ENCODE data around the gene RHAG.

The RHAG gene

DNA sequence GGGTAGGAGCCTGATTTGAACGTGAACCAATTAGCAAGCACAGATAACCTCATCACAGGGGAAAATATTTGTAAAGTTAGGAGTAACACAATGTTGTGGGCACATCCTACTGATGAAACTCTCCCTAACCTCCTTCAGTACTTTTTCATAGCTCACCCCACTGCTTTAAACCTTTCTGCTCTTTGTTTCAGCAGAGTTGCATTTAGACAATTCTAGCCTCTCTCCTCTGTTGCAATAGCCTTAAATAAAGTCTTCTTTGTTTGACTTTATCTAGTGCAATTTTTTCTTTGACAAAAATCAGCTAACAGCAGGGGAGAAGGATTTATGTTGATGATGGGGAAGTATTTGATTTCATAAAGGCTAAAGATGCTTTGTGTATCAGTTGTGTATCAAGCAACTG is 72.1 kb downstream of the RHAG start:
- no peak for DNase-seq (ENCODE audit: low spot score)

DNA sequence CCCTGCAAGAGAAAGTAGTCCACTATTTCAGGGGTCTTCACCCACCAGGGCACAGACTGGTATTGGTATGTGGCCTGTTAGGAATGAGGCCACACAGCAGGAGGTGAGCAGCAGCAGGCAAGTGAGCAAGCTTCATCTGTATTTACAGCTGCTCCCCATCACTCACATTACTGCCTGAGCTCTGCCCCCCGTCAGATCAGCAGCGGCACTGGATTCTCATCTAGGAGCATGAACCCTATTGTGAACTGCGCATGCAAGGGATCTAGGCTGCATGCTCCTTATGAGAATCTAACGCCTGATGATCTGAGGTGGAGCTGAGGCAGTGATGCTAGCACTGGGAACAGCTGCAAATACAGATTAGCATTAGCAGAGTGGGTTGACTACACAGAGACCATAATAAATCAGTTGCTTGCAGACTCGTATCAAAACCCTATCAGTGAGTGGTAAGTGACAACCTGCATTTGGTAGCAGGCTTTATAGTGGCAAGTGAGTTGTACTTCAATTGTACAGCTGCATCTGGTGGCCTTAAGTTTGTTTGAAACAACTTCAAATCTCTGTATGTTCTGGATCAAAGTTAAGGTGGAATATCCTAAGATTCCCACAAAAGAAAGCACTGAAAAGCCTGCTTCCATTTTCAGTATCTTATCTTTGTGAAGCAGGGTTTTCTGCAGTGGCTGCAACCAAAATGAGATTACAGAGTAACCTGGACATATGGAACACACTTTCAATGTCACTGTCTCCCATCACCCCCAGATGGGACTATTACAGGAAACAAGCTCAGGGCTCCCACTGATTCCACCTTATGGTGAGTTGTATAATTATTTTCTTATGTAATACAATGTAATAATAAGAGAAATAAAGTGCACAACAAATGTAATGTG is 73.4 kb downstream of the RHAG start:
- DNase-seq (ENCODE audit: low spot score) = no peak

DNA sequence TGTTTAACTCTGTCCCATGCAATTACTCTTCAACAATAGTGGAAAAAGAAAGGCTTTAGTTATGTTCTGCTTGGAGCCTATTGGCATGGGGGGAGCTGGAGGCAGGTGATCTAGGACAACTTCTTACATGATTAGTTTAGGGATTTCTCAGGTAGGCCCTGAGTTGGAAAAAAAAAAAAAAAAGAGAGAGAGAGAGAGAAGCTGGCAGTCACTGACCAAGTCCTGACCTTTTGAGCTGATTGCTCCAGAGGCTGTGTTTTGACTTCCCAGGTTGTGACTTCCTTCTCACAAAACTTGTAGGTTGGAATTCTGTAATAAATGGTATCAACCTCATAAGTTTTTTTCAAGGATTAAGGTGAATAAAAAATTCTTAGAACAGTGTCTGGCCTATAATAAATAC is 78.4 kb downstream of the RHAG start:
- DNase-seq (ENCODE audit: low spot score) = no peak

DNA sequence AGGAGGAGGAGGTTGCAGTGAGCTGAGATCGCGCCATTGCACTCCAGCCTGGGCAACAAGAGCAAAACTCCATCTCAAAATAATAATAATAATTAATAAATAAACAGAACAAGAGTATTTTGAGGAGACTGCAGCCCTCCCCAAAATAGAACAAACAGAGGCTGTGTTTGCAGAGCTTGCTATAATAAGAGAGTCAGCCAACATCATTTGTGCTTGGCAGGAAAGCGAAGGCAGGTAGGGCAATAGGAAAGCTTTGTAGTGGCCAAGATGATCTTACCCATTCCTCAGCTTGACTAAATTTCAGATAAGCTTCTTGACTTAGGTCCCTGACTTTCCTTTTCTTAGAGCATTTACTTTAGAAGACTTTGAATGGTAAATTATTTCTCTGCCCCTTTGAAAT is 79.5 kb downstream of the RHAG start:
- no peak for DNase-seq (ENCODE audit: low spot score)

DNA sequence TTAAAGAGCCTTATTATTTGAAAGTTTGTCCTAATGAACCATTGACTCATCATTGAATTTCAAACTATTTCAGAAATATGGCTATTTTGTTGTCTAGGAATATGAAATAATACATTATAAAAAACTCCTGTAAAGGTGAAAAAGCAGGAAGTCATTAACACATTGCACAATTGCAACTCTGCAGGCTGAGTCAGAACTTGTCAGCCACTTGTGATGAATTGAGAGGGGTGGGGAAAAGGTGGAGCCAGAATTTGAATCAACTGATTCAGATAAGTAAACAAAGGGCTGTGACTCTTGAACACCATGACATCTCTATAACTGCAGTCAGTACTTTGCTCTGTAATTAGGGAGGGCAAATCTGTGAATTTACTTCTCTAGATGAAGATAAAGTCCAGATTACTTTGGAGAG is 80.2 kb downstream of the RHAG start:
- DNase-seq (ENCODE audit: low spot score) = no peak

DNA sequence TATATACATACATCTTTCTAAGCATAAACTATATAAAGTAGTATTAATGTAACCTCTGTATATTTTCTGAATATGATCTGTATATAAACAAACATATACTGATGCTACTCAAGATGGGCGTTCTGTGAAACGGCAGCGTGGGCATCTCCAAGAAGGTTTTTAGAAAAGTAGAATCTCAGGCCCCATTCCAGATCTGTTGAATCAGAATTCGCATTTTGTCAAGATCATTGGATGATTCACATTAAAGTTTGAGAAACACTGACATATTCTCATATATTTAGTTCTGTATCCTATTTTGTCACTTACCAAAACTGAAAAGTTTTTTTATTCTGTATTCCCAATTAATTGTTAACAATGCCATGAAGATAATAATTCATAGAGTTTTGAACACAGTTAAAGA is 80.7 kb downstream of the RHAG start:
- no peak for DNase-seq (ENCODE audit: low spot score)
